HG03575 (cell line): ENCODE data around the gene MARCHF10.
"Not testable (repeated sequence)": the region's sequence is repeated elsewhere in the genome, so short reads cannot be mapped to it uniquely, and the experiment has no call there.

ENCODE experiments used
- ATAC-seq: cut with Tn5 transposase; IDR thresholded peaks from one replicate; pipeline ENCODE4 v1.9.1; 2021; ENCODE audit not compliant: unreplicated experiment, insufficient number of reproducible peaks, low FRiP score; ENCODE audit errors: extremely low read depth

The MARCHF10 gene

DNA sequence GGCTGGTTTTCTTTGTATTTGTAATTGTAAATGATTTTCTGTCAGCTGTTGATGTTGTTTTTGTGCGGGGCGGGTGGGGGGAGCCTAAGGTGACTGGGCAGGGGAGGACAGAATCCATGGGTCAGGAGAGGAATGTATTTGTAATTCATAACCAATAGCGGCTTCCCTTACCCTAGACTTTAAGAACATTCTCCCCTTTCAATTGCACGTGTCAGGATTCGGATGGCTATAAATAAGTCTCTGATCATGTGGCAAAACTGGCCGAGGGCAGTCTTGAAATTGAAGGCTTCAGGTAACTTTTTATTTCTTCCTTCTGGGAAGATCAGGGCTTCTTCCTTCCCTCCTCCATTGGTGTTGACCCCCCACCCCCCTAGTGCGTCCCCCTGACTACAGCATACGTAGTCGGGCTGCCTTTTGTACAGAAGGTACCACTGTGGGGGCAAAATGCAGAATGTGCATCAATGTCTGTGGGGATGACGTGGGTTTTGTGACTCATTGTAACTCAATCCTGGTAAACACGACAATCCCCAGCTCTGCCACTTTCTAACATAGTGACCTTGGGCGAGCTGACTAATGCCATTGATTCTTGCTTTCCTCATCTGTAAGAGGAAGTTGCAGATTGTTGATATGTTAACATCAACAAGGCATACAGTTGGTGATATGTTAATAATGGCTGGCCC is 16.2 kb downstream of the MARCHF10 start:
- no peak for ATAC-seq

GRCh38 chr17:62791235-62791734 is 16.8 kb downstream of the MARCHF10 start:
- no peak for ATAC-seq

DNA sequence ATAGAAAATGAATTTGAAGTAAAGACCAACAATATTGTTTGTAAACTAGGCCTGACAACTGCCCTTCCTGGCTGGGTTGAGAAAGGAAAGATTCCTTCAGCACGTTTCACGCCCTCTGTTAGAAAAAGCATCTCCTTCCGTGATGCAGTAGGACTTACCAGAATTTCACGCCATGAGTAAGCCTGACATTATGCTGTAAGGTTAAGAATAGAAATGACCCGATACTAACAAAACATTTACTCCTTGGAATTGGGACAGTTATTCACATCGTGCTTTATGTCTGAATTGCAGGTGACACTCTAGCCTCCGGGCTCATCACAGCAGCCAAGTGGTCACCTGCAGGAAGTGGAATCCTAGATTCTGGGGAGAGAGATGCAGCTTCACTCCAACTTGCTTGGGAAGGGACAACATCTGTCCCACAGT is 17.5 kb downstream of the MARCHF10 start:
- no peak for ATAC-seq

DNA sequence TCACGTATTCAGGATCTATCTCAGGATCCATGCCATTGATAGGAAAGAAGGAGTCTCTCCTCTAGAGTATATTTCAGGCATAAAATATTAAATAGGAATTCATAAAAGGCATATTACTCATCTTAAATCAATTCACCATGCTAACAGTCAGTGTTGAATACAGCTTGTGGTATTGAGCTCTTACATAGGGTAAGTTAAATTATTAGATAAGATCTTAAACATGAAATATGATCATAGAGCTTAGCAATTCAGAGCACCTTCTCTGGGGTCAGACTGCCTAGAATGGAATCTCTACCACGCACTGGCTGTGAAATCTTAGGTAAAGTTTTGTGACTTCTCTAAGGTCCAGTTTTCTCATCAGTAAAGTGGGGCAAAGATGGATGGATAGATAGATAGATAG is 20.7 kb downstream of the MARCHF10 start:
- ATAC-seq, result no peak

- ATAC-seq, result no peak
Measured at GRCh38 chr17:62786646-62787045, 21.5 kb downstream of the MARCHF10 start.

- ATAC-seq, result not testable (repeated sequence)
Measured at GRCh38 chr17:62785983-62786382, 22.1 kb downstream of the MARCHF10 start.

GRCh38 chr17:62782730-62783270 is 25.3 kb downstream of the MARCHF10 start:
- ATAC-seq, result no peak

DNA sequence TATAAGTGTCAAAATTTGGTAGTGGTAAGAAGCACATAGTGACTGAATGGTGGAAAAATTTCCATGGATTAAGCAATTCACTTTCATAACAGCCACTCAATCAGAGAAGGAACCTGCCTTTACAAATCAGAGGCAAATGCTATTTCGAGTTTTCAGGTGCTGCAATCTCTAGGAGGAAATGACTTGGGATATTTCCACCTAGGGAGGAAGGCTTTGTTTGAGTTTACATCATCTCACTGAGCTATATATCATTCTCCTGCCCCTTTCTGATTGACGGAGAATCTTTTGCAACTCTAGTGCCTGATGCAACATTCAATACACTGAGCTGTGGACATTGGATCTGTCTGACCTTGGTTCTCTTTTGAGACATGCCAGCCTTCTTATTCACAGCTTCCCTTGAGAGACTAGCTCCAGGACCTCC is 26.3 kb downstream of the MARCHF10 start:
- ATAC-seq, result no peak

DNA sequence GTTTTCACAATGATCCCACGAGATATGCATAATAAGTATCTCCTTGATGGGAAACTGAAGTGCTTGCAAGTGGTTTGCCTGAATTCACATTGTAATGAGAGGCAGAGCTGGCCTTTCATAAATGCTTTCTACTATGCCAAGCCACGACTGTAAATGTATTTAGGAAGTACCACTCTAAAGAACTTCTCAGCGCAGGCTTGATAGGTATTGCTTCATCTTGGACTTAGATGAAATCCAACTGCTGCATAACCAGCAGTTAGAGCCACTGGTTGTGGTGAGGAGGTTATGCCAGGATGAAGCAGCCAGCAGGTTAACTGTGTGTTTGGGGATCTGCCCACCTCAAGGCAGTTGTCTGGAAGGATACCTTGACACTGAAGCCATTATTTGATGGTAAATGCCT is 26.8 kb downstream of the MARCHF10 start:
- no peak for ATAC-seq

- no peak for ATAC-seq
Measured at GRCh38 chr17:62780951-62781350, 27.2 kb downstream of the MARCHF10 start.

DNA sequence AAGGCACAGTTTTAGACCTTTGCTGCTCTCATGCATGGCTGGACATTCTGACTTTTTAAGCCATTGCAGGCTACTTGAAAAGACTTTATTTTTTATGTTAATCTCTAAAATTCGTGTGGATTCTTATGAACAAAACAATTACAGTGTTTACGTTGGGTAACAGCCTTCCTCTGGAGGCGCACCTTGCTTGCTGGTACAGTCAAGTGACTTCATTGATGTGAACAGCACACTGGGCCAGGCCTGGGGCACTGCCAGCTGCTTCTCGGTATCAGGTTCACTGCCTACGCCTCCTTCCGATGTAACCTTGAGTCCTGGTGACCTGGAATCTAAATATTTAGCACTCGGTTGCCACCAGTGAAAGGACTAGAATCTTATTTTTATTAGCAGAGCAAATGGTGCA is 27.8 kb downstream of the MARCHF10 start:
- ATAC-seq, result no peak

DNA sequence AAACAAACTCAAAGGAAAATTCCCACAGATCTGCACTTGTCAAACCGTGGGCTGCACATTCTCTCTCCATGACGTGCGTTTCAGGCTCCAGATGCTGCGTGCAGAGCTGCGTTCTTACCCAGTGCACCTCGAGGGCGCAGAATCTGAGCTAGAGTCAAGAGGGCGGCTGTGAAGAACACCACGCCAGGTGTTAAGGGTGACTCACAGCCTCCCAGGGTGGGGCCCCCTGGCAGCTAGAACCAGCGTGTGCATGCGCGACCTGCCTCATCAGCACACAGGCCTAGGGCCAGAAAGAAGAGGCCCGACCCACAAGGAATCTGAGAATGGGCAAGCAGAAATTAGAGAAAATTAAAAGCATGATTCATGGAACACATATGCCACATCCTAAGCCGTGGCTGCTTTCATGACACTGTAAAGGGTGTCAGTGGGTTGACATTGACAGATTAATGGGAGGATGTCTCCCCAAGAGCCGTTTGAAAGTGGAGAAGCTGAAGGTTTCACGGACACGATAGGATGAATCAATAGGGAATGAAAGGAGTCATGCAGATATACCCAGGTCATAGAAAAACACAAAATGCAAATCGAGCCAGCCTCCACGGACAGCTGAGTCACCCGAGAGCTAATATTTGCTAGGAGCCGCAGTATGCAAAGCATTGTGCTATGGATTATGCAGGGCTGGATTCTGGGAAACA is 29.0 kb downstream of the MARCHF10 start:
- ATAC-seq, result no peak

- ATAC-seq, result no peak
Measured at GRCh38 chr17:62775876-62776275, 32.2 kb downstream of the MARCHF10 start.

DNA sequence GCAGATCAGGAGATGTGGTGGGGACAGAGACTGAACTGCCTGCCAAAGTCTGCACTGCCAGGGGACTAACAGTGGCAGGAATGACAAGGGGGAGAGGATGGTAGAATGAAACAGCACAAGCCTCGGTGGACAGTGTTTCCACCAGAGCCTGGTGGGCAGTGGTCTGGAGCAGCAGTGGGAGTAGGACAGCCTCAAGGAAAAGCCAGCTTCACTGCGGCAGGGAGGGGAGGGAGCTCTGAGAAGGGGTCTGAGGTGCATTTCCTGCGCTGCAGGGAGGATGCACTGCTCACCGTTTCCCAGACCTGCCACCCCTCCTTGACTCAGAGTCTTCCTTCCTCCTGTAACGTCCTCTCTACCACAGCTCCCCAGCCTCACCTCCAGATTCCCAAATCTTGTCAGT is 33.8 kb downstream of the MARCHF10 start:
- ATAC-seq, result no peak

DNA sequence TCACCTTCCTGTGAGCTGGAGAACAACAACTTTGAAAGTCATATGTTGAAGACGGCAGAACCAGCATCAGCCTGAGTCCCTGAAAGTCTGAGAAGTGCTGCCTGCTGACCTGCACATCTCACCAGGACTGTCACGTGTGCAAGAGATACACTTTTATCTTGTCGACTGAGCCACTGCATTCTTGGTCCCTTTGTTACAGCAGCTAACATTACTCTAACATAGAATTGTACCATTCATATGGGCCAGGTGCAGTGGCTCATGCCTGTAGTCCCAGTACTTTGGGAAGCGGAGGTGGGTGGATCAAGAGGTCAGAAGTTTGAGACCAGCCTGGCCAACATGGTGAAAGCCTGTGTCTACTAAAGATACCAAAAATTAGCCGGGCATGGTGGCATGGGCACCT is 40.1 kb downstream of the MARCHF10 start:
- ATAC-seq, result no peak

DNA sequence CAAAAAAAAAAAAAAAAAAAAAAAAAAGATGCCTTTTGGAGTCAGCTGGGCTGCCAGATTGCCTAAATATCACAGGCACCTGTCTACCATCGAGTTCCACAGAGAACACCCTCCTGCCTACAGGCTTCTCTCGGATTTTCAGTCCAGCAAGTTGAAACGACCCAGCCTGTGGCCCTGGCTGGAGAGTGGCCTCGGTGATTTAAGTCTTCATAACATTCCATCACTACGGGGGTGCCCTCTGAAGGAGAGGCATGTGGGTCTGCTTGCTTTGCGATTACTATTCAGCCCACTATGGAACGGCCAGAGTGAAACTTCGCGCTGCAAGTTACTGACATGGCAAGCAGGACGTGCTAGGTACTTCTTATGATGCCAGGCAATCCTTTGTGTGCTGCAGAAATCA is 42.8 kb downstream of the MARCHF10 start:
- no peak for ATAC-seq

DNA sequence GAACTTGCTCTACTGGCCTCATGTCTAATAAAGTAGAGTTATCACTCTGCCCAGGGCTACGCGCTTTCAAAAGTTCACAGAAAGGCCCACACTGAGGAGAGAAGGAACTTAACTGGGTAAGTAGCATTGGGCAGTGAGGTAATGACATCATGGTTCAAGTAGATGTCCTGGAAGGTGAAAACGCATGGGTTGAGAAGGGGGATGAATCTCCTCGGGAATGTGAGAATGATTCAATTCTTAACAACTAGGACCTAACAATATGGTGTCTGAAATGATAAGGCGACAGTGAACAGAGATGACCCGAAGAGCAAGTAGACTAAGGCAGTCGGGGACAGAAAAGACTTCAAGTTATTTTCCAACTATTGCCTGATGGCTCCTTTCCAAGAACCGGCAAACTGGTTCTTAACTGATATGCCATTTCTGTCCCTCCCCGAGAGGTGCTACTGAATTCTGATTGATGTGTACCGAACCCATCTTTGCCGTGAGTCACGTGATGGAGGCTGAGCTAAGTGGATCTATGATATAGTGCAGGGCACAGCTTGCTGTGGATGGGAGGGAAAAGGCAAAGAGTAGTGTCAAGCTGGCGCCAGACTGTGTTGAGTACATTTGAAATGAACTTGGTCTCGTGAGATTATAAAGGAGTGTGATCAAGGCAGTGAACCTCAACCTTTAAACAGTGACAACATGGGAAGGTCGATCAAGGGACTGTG is 44.1 kb downstream of the MARCHF10 start:
- ATAC-seq, result no peak

DNA sequence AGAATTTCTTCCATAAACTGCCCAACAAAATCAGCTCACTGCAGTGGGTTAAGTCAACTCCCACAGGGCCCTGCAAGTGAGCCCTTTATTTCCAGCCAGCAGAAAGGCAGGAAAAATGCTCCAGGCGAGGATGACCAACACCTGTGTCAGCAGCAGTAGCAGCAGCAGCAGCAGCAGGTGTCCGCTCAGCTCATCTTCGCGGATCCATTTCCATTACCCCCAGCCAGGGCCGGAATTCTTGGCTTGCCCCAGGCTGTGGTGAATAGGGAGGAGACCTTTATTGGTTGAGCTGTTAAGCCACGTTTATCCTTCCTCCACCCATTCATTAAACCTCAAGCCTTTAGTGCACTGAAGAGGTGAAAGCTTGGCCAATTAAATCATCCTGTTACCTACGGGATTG is 46.2 kb downstream of the MARCHF10 start:
- ATAC-seq, result no peak

DNA sequence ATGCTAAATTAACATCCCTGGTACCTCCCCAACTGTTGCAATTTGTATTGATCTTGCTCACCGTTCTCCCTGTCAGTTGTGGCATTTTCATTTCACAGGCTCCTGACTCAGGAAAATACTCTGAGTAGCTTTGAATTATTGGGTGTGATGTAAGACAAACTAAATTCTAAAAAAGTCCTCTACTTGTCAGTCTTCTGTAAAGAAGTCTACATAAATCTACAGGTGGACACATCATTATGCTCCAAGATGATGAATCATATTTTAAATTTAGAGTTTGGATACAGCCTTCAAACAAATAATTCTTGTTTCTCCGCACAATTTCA is 47.2 kb downstream of the MARCHF10 start:
- no peak for ATAC-seq
